A549 (cell line): ENCODE results near the gene TXK. TPM values are rescaled to one million over a fixed set of nuclear protein-coding genes. Genes with fewer than 3 reads are reported as not detected.

ENCODE experiments used
- ATAC-seq, 2 experiments: fragments of 200-7000 bp in 1 of 2; fragments of >200 bp in 1 of 2; cut with Nextera tagmentation in 1 of 2; cut with Tn5 transposase in 1 of 2; 3 replicates each; pipeline versions ENCODE4 v1.8.0 to v1.9.1; 2018 to 2020; ENCODE audit warnings: mild to moderate bottlenecking in 1 of 2, moderate library complexity in 1 of 2
- CTCF ChIA-PET: fragments of 300-600 bp; sonication (Branson Sonifier 250); formaldehyde crosslinking; extraction: SDS; loops from one replicate; lab custom pipeline; 2021; ENCODE audit warnings: antibody characterized with exemption, inconsistent platforms; lab: Yijun Ruan, JAX
- POLR2A ChIA-PET: fragments of 350-600 bp; formaldehyde crosslinking; extraction: SDS; loops from one replicate; lab custom pipeline; 2021; ENCODE audit warnings: antibody characterized with exemption, inconsistent platforms; lab: Yijun Ruan, JAX
- DNase-seq, 2 experiments: peaks; one replicate each; pipeline versions ENCODE4 v3.0.0 to v3.0.0-alpha.2; 2011 to 2016; ENCODE audit warnings: low read depth in 1 of 2, low spot score in 1 of 2
- FAIRE-seq: peaks from 2 replicates; lab custom pipeline; 2011; peaks lifted over from hg19 to GRCh38; lab: Jason Lieb, UNC
- H3K27ac ChIP-seq, 2 experiments: fragments of >200 bp; sonication (Bioruptor Twin); formaldehyde crosslinking; 3 replicates each; pipeline ENCODE4 v1.5.1; 2016 to 2017
- H3K4me1 ChIP-seq: fragments of >200 bp; sonication (Bioruptor Twin); formaldehyde crosslinking; 3 replicates; pipeline ENCODE4 v1.6.1; 2016
- H3K4me2 ChIP-seq: fragments of >200 bp; sonication (Bioruptor Twin); formaldehyde crosslinking; 3 replicates; pipeline ENCODE4 v1.6.1; 2016
- H3K4me3 ChIP-seq: fragments of >200 bp; sonication (Bioruptor Twin); formaldehyde crosslinking; 3 replicates; pipeline ENCODE4 v1.5.1; 2016
- H3K9me3 ChIP-seq: fragments of >200 bp; sonication (Bioruptor Twin); formaldehyde crosslinking; 3 replicates; pipeline ENCODE4 v1.6.1; 2016
- BHLHE40 ChIP-seq: IDR thresholded peaks from 2 replicates; pipeline ENCODE4 v1.6.1; 2012; ENCODE audit warnings: low read depth, low read length, inconsistent platforms
- CEBPB ChIP-seq, 2 experiments: fragments of >200 bp in 1 of 2; sonication (Bioruptor Twin) in 1 of 2; formaldehyde crosslinking in 1 of 2; IDR thresholded peaks; 2 replicates each; pipeline ENCODE4 v1.6.1; 2012 to 2016
- CHD4 ChIP-seq: fragments of 200-600 bp; sonication (generic); IDR thresholded peaks from 2 replicates; pipeline ENCODE4 v1.6.1; 2016; ENCODE audit warnings: antibody characterized with exemption, mild to moderate bottlenecking, borderline replicate concordance
- EHMT2 ChIP-seq: fragments of 200-600 bp; sonication (generic); IDR thresholded peaks from 2 replicates; pipeline ENCODE4 v1.6.1; 2016; ENCODE audit warnings: antibody characterized with exemption, low read depth, mild to moderate bottlenecking, moderate library complexity
- EP300 ChIP-seq, 2 experiments: fragments of >200 bp; sonication (Bioruptor Twin); formaldehyde crosslinking; IDR thresholded peaks; 2 replicates in 1 of 2; 3 replicates in 1 of 2; pipeline ENCODE4 v1.6.1; 2016 to 2017
- GATA3 ChIP-seq: IDR thresholded peaks from 2 replicates; pipeline ENCODE4 v1.6.1; 2012; ENCODE audit warnings: borderline replicate concordance
- HDAC2 ChIP-seq: fragments of 200-600 bp; sonication (generic); IDR thresholded peaks from 2 replicates; pipeline ENCODE4 v1.6.1; 2016
- HOXA7 ChIP-seq: fragments of 250-450 bp; sonication (Bioruptor Pico); IDR thresholded peaks from 2 replicates; pipeline ENCODE4 v1.5.0; 2020; ENCODE audit warnings: mild to moderate bottlenecking, moderate library complexity
- JUN ChIP-seq, 2 experiments: fragments of >200 bp; sonication (Bioruptor Twin); formaldehyde crosslinking; IDR thresholded peaks; 2 replicates in 1 of 2; 3 replicates in 1 of 2; pipeline ENCODE4 v1.6.1; 2016 to 2017
- KDM1A ChIP-seq: fragments of 200-600 bp; sonication (generic); IDR thresholded peaks from 2 replicates; pipeline ENCODE4 v1.6.1; 2016; ENCODE audit warnings: low read depth, mild to moderate bottlenecking
- KDM5A ChIP-seq: fragments of 200-600 bp; sonication (generic); IDR thresholded peaks from 2 replicates; pipeline ENCODE4 v1.6.1; 2016; ENCODE audit warnings: antibody characterized with exemption, mild to moderate bottlenecking
- MAZ ChIP-seq: fragments of 150-350 bp; IDR thresholded peaks from 2 replicates; pipeline ENCODE4 v1.6.1; 2014; ENCODE audit warnings: antibody characterized with exemption, low read depth, low read length, borderline replicate concordance
- NR3C1 ChIP-seq: fragments of >200 bp; sonication (Bioruptor Twin); formaldehyde crosslinking; IDR thresholded peaks from 3 replicates; pipeline ENCODE4 v1.6.1; 2017
- RARB ChIP-seq: fragments of 250-450 bp; sonication (Bioruptor Pico); IDR thresholded peaks from 2 replicates; pipeline ENCODE4 v1.8.0; 2021; ENCODE audit warnings: mild to moderate bottlenecking, moderate library complexity
- RFX5 ChIP-seq: fragments of 450-650 bp; IDR thresholded peaks from 2 replicates; pipeline ENCODE4 v1.7.1; 2014; ENCODE audit warnings: antibody characterized with exemption, mild to moderate bottlenecking, moderate library complexity
- RNF2 ChIP-seq: fragments of 200-600 bp; sonication (generic); IDR thresholded peaks from 2 replicates; pipeline ENCODE4 v1.6.1; 2016; ENCODE audit warnings: low read depth, mild to moderate bottlenecking, antibody characterized with exemption, moderate library complexity, borderline replicate concordance
- SMC3 ChIP-seq: fragments of >200 bp; sonication (Bioruptor Twin); formaldehyde crosslinking; IDR thresholded peaks from 3 replicates; pipeline ENCODE4 v1.6.1; 2018; ENCODE audit warnings: inconsistent platforms
- SREBF2 ChIP-seq: fragments of 450-650 bp; IDR thresholded peaks from 2 replicates; pipeline ENCODE4 v1.6.1; 2014; ENCODE audit warnings: mild to moderate bottlenecking, moderate library complexity
- TFCP2L1 ChIP-seq: fragments of 250-450 bp; sonication (Bioruptor Pico); IDR thresholded peaks from 2 replicates; pipeline ENCODE4 v1.5.0; 2021; ENCODE audit warnings: mild to moderate bottlenecking
- TP53 ChIP-seq: fragments of 250-450 bp; sonication (Bioruptor Pico); IDR thresholded peaks from 2 replicates; pipeline ENCODE4 v1.5.0; 2021; ENCODE audit warnings: mild to moderate bottlenecking, moderate library complexity
- ZFP36 ChIP-seq: fragments of 450-650 bp; IDR thresholded peaks from 2 replicates; pipeline ENCODE4 v1.6.1; 2014; ENCODE audit warnings: borderline replicate concordance; ENCODE audit not compliant: partially characterized antibody
- ZSCAN20 ChIP-seq: fragments of 250-450 bp; sonication (Bioruptor Pico); IDR thresholded peaks from 2 replicates; pipeline ENCODE4 v1.8.0; 2022; ENCODE audit warnings: mild to moderate bottlenecking, moderate library complexity
- WGBS: methylation state at CpG from one replicate; pipeline ENCODE4 v1.1.6; 2017; ENCODE audit errors: missing lambda C conversion rate; 5-methylcytosine and 5-hydroxymethylcytosine counted together
- polyA plus RNA-seq, 4 experiments: library from polyadenylated mRNA; depleted of rRNA in 3 of 4; stranded (reverse); fragments of >200 nt; fragmentation: RNase III in 1 of 4; extraction: RNeasy Plus Mini Kit Qiagen cat#74134 plus additional on column Dnase treatment in 1 of 4; gene quantifications; 2 replicates in 3 of 4; 3 replicates in 1 of 4; pipeline ENCODE4 v1.2.3, GENCODE V29; 2011 to 2017
- TF ChIP-seq, protein P1 (sequence below): fragments of 200-600 bp; sonication (generic); IDR thresholded peaks from 2 replicates; pipeline ENCODE4 v1.6.1; 2016; ENCODE audit warnings: antibody characterized with exemption, mild to moderate bottlenecking, moderate library complexity
- TF ChIP-seq, protein P2 (sequence below): IDR thresholded peaks from 2 replicates; pipeline ENCODE4 v1.6.1; 2012
- TF ChIP-seq, protein P3 (sequence below): fragments of >200 bp; sonication (Bioruptor Twin); formaldehyde crosslinking; IDR thresholded peaks from 3 replicates; pipeline ENCODE4 v1.5.1; 2016
- TF ChIP-seq, protein P4 (sequence below): fragments of 450-650 bp; IDR thresholded peaks from 2 replicates; pipeline ENCODE4 v1.6.1; 2014; ENCODE audit warnings: antibody characterized with exemption

TXK gene
- polyA plus RNA-seq, 2 of the 4 experiments (the other 2 are of a cell fraction): 0.06 to 0.14 TPM

DNA sequence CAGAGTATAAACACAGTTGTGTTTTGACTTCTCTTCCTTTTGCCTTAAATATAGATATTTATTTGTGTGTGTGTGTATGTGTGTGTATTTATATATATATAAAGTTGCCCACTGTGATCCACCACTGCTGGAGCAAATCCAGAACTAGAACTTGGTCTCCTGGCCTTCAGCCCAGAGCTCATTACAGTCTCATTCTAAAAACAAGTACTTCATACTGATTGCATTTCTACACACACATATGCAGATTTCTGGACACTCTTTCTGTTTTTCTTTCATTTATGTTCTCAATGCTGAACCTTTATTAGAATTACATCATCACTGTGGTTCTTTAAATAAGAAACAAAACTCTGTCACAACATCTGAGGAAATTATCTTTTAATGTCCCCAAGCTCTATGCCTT is 381 bp downstream of the TXK start (continued):
- TF ChIP-seq HOXA7 (CRISPR knock-in tag): no peak
- TF ChIP-seq KDM5A: no peak
- TF ChIP-seq, protein P1, sequence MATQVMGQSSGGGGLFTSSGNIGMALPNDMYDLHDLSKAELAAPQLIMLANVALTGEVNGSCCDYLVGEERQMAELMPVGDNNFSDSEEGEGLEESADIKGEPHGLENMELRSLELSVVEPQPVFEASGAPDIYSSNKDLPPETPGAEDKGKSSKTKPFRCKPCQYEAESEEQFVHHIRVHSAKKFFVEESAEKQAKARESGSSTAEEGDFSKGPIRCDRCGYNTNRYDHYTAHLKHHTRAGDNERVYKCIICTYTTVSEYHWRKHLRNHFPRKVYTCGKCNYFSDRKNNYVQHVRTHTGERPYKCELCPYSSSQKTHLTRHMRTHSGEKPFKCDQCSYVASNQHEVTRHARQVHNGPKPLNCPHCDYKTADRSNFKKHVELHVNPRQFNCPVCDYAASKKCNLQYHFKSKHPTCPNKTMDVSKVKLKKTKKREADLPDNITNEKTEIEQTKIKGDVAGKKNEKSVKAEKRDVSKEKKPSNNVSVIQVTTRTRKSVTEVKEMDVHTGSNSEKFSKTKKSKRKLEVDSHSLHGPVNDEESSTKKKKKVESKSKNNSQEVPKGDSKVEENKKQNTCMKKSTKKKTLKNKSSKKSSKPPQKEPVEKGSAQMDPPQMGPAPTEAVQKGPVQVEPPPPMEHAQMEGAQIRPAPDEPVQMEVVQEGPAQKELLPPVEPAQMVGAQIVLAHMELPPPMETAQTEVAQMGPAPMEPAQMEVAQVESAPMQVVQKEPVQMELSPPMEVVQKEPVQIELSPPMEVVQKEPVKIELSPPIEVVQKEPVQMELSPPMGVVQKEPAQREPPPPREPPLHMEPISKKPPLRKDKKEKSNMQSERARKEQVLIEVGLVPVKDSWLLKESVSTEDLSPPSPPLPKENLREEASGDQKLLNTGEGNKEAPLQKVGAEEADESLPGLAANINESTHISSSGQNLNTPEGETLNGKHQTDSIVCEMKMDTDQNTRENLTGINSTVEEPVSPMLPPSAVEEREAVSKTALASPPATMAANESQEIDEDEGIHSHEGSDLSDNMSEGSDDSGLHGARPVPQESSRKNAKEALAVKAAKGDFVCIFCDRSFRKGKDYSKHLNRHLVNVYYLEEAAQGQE: no peak
- no peak for TF ChIP-seq JUN (IDR thresholded peaks at IDR 0.05)
- no peak for TF ChIP-seq GATA3
- TF ChIP-seq ZFP36: no peak

DNA sequence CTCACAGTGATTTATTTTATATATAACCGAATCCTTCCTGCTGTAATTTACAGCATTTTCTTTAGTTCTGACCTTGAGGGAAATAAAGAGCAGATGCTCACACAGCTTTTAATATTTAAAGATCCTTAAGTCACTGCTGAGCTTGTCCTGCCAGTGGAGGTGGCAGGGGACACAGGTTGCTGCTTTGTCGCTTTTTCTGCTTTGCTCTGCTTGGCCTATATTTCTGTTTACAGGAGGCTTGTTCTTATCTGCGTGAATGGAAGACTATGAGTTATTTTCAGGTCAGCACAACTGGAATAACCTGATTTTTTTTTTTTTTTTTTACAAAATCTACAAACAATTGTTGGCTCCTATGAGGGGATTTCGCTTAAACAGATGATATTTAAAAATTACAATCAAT is 2.3 kb downstream of the TXK start:
- WGBS: 82% methylated on average over 4 of the region's 4 CpGs
- H3K4me1 ChIP-seq: peaks cover 21% of the 10 kb centered on the region
- TF ChIP-seq EHMT2 (no peak), ZSCAN20 (CRISPR knock-in tag) (no peak), TFCP2L1 (no peak), RFX5 (no peak), SREBF2 (no peak), BHLHE40 (no peak), GATA3 (no peak), KDM1A (no peak)
- CTCF ChIA-PET: interaction anchor here (0.6 to 2.5 kb wide), 2 partner anchors 8 to 387 kb away, joined by 3 to 9 read pairs; no protein-coding TSS in a partner anchor
- no peak overlapping the region for H3K4me3 ChIP-seq
- no peak for FAIRE-seq
- H3K4me2 ChIP-seq: no peak overlapping the region
- POLR2A ChIA-PET: no interaction called here
- no peak for DNase-seq
- H3K9me3 ChIP-seq: no peaks in the 10 kb centered on the region
- no peak overlapping the region for H3K27ac ChIP-seq
- no peak for ATAC-seq

DNA sequence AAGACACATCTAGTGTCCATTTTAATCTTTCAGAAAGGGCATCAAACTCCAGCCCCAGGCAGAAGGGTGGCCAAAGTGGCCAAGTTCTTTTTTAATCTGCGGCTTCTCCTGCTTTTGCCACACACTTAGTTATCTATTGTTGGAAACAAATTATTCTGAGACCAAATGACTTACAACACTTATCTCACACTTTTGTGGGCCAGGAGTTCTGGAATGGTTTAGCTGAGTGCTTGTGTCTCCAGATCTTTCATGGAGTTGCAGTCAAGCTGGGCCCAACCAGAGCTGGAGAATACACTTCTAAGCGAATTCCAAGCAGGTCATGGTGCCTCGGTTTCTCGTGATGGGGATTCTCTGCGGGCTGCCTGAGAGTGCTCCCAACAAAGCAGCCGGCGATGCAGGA is 4.0 kb downstream of the TXK start:
- peaks cover 21% of the 10 kb centered on the region for H3K4me1 ChIP-seq
- peak overlapping the region in 1 of 2 experiments; percentile 50; a peak in 1 of 6 replicates for H3K27ac ChIP-seq
- FAIRE-seq: no peak
- TF ChIP-seq, protein P2, sequence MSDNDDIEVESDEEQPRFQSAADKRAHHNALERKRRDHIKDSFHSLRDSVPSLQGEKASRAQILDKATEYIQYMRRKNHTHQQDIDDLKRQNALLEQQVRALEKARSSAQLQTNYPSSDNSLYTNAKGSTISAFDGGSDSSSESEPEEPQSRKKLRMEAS: no peak
- TF ChIP-seq TFCP2L1 (no peak), JUN (IDR thresholded peaks at IDR 0.05) (no peak), SMC3 (no peak), HDAC2 (no peak), MAZ (no peak), CHD4 (no peak), NR3C1 (no peak), EP300 (IDR thresholded peaks at IDR 0.05) (no peak), SREBF2 (no peak), RARB (no peak), RNF2 (no peak), EHMT2 (no peak), CEBPB (IDR thresholded peaks at IDR 0.05) (no peak), KDM1A (no peak), TP53 (CRISPR knock-in tag) (no peak)
- TF ChIP-seq, protein P3, sequence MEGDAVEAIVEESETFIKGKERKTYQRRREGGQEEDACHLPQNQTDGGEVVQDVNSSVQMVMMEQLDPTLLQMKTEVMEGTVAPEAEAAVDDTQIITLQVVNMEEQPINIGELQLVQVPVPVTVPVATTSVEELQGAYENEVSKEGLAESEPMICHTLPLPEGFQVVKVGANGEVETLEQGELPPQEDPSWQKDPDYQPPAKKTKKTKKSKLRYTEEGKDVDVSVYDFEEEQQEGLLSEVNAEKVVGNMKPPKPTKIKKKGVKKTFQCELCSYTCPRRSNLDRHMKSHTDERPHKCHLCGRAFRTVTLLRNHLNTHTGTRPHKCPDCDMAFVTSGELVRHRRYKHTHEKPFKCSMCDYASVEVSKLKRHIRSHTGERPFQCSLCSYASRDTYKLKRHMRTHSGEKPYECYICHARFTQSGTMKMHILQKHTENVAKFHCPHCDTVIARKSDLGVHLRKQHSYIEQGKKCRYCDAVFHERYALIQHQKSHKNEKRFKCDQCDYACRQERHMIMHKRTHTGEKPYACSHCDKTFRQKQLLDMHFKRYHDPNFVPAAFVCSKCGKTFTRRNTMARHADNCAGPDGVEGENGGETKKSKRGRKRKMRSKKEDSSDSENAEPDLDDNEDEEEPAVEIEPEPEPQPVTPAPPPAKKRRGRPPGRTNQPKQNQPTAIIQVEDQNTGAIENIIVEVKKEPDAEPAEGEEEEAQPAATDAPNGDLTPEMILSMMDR: no peak
- TF ChIP-seq, protein P4, sequence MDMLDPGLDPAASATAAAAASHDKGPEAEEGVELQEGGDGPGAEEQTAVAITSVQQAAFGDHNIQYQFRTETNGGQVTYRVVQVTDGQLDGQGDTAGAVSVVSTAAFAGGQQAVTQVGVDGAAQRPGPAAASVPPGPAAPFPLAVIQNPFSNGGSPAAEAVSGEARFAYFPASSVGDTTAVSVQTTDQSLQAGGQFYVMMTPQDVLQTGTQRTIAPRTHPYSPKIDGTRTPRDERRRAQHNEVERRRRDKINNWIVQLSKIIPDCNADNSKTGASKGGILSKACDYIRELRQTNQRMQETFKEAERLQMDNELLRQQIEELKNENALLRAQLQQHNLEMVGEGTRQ: no peak
- TF ChIP-seq, protein P1: no peak
- ChIA-PET POLR2A (interaction anchor here (0.6 kb wide), 1 partner anchor 204 kb away, joined by 3 read pairs; no protein-coding TSS in a partner anchor), CTCF (interaction anchor here (2.5 to 3.7 kb wide), 2 partner anchors 10 to 416 kb away, joined by 9 to 24 read pairs; no protein-coding TSS in a partner anchor)
- H3K4me3 ChIP-seq: no peak overlapping the region
- no peak for ATAC-seq
- no peak for DNase-seq
- WGBS: 92% methylated on average over 7 of the region's 7 CpGs
- no peaks in the 10 kb centered on the region for H3K9me3 ChIP-seq
- H3K4me2 ChIP-seq: 0 out of 3 replicates have a peak overlapping the region, but pooled peaks have one; percentile 38
